Measurements from ENCODE around the gene GDF7. TPM values are rescaled to one million over a fixed set of nuclear protein-coding genes. Genes with fewer than 3 reads are reported as not detected.

The GDF7 gene
- total RNA-seq, 2 experiments from 2014 or later, result 0.02 to 0.05 TPM

DNA sequence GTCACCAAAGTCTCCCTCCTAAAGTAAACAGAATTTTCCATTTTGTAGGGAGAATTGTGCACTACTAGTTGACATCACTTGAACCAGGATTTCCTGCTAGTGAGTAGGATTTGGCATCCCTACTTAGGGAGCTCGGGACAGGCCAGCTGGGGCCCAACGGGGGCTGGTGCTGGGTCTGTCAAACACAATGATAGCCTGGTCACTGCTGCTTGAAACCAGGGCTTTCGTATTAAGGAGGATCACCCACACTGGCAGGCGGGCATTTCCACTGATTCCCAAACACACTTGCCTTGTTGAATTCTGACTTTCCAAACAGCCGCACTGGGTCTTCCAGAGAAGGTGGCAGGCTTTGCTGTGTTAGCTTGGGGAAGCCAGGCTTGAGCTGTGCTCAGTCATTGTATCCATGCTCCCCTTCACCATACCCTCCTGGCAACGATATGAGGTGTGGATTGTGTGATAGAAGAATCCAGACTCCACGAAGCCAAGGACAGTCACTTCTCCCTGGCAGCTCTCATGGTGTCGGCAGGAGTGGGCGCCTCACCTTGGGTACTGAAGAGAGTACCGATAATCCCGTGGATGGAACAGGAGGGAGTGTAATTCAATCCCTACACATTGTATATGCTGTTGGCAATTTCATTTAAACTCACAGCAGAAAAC, 7.5 kb downstream of the GDF7 start:
- no peaks in the 10 kb centered on the region for H3K9me3 Mint-ChIP-seq
- H3K36me3 Mint-ChIP-seq, result no peaks in the 10 kb centered on the region
- intact Hi-C loops (cut with micrococcal nuclease), result no loop called here
- ChIA-PET POLR2A (no interaction called here), CTCF (interaction anchor here (1.3 to 6.0 kb wide), 3 partner anchors 12 to 289 kb away, joined by 4 to 47 read pairs (median 14); no protein-coding TSS in a partner anchor)
- H3K4me3 Mint-ChIP-seq, result no peak overlapping the region
- DNase-seq, result no peak
- peaks cover 22% of the 10 kb centered on the region for H3K27me3 Mint-ChIP-seq
- no peaks in the 10 kb centered on the region for H3K4me1 Mint-ChIP-seq (ENCODE audit: low read depth)
- no peak overlapping the region for H3K27ac Mint-ChIP-seq

DNA sequence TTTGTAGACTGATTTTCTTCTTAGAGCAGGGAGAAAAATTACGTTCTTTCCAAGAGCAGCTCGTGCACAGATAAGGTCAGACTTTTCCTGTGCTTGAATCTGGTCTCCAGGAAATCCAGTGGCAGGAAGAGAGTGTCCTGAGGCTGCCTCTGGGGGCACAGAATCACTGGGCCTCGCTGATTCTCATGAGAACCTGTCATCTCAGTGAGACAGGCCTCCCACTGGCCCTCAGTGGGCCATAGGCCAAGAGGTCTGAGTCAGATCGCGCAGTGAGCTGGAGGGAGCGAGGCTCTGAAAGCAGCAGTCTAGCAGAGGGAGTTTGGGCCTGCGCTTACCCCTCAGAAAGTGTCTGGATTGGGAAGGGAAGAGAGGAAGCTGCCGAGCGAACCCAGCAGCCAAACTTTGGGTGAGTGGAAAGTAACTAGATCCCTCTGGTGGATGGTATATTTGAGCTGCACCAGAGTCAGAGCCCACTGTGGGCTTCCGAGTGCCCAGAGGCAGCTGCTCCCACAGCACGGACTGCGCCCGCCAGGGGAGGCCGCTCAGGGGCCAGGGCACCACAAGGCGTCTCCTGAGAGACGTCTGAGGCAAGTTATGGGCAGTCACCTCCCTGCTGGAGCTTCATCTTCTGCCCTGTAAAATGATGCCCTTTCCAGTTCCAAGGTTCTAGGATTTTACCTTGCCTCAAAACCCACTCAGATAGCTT, 8.2 kb downstream of the GDF7 start:
- peaks cover 16% of the 10 kb centered on the region for H3K27me3 Mint-ChIP-seq
- no peaks in the 10 kb centered on the region for H3K4me1 Mint-ChIP-seq (ENCODE audit: low read depth)
- no peaks in the 10 kb centered on the region for H3K36me3 Mint-ChIP-seq
- no peak overlapping the region for H3K4me3 Mint-ChIP-seq
- intact Hi-C loops (cut with micrococcal nuclease), result no loop called here
- no peak overlapping the region for H3K27ac Mint-ChIP-seq
- ChIA-PET POLR2A (no interaction called here), CTCF (interaction anchor here (2.7 to 6.0 kb wide), 2 partner anchors 13 to 288 kb away, joined by 14 to 47 read pairs; no protein-coding TSS in a partner anchor)
- no peaks in the 10 kb centered on the region for H3K9me3 Mint-ChIP-seq
- no peak for DNase-seq

DNA sequence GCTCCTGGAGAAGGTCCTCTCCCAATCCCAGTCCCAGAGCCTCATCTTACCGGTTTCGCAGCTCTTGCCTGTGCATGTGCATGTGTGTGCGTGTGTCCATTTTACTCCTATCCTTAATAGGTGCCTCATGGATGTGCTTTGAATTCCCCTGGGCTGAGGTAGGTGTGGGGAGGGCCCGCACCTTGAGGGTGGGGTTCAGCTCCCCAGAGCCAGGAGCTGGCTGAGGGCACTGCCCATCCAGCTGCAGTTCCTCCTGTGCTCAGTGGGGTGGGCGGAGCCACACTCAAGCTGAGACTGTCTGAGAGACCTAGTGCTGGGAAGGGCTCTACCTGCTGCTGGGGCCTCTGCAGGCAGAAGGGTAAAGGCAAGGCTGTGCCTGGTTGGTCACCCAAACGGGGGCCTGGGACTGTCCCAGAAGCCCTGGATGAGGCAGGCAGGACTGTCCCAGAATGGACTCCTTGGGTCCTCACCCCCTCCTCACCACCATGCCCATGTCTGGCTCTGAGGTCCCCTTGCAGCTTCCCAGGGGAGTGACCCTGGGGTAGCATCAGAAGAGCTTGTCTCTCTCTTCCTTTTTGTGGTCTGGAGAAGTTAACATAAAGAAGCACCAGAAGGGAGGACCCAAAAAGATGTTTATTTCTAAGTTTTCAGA, 8.9 kb downstream of the GDF7 start:
- Mint-ChIP-seq H3K9me3 (no peaks in the 10 kb centered on the region), H3K27me3 (peaks cover 16% of the 10 kb centered on the region), H3K4me3 (no peak overlapping the region), H3K4me1 (ENCODE audit: low read depth) (no peaks in the 10 kb centered on the region), H3K36me3 (no peaks in the 10 kb centered on the region), H3K27ac (no peak overlapping the region)
- intact Hi-C loops (cut with micrococcal nuclease), result no loop called here
- peak; percentile 33 for DNase-seq
- ChIA-PET POLR2A (no interaction called here), CTCF (interaction anchor here (2.7 to 6.0 kb wide), 2 partner anchors 14 to 288 kb away, joined by 14 to 47 read pairs; no protein-coding TSS in a partner anchor)

DNA sequence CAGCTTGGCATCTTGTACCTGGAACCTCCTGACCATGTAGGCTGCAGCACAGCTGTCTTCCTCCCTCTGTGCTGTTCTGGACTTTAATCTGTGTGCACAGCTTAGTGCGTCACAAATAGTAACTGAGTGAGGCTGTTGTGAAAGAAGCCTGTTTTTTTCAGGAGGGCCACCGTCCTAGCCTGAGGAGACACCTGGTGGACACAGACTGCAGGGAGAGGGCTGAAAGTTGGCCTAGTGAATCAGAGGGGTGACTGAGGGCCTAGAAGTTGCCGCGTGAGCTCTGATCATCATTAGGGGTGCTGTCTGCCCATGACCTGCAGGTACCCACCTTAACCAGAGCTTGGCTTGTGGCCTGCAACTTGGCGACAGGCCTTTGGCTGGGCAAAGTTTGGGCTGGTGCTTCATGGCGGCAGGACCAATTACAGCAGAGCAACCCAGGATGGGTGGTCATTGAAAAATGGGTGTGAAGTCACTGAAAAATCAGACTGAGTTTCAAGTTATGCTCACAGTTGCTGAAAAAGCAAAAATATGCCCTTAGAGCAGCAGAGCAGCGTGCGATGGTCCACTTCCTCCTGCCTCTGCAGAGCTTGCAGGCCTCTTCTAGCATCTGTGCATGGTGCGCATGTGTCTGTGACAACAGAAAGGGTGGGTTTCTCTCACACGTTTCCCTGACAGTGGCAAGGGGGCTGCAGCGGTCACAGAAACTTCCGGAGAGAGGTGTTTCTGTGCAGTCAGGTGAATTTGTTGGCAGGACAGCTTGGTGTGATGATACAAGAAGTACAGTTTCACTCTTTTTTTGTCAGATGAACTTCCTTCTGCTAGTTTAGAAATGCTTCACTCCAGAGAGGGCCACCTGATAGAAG, 9.6 kb downstream of the GDF7 start:
- intact Hi-C loops (cut with micrococcal nuclease), result no loop called here
- Mint-ChIP-seq H3K36me3 (no peaks in the 10 kb centered on the region), H3K4me3 (no peak overlapping the region), H3K27me3 (peaks cover 11% of the 10 kb centered on the region), H3K4me1 (ENCODE audit: low read depth) (no peaks in the 10 kb centered on the region), H3K27ac (no peak overlapping the region), H3K9me3 (no peaks in the 10 kb centered on the region)
- CTCF ChIA-PET, result interaction anchor here (0.7 to 6.0 kb wide), 3 partner anchors 9 to 287 kb away, joined by 3 to 47 read pairs (median 14); partner anchors contain the start of gene GDF7
- POLR2A ChIA-PET, result no interaction called here
- DNase-seq, result no peak

DNA sequence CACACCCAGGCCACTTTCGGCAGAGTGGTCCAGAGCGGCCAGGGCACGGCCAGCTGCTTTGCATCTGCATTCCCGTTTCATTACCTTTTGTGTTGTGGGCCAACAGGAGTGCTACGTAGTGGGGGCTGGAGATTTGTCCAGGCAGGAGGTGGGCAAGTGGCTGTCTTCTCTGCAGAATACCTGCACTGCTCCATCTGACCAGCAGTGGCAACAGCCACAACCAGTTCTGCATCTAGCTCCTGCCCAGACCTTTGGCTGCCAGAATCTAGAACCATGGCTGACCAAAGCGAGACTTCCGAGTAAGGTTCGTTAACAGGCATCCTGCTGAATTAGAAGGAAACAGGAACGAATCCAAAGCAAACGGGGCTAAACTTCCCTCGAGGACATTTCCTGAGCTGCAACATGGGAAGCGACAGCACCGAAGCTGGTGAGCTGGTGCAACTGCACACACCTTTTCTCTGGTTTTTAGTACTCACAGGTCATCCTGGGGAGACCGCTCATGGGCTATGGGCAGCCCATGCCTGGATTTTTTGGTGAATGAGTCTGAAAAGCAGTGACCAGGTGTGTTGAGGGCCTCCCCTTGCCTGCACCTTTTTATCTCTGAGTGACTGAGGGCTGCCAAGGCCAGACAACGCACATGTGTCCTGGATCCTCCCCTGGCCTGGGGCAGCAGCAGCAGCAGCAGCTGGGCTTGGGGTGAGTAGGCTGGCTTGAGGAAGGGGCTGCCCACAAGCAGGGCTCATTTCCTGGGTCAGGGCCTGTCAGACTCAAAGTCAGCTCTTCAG, 10.5 kb downstream of the GDF7 start:
- ChIA-PET POLR2A (no interaction called here), CTCF (interaction anchor here (0.7 to 6.0 kb wide), 4 partner anchors 10 to 286 kb away, joined by 3 to 47 read pairs (median 12); partner anchors contain the start of gene GDF7)
- peaks cover 2% of the 10 kb centered on the region for H3K4me1 Mint-ChIP-seq (ENCODE audit: low read depth)
- no peak overlapping the region for H3K4me3 Mint-ChIP-seq
- H3K36me3 Mint-ChIP-seq, result peaks cover 3% of the 10 kb centered on the region
- H3K27ac Mint-ChIP-seq, result no peak overlapping the region
- DNase-seq, result no peak
- H3K27me3 Mint-ChIP-seq, result peaks cover 5% of the 10 kb centered on the region
- intact Hi-C loops (cut with micrococcal nuclease), result no loop called here
- H3K9me3 Mint-ChIP-seq, result no peaks in the 10 kb centered on the region

DNA sequence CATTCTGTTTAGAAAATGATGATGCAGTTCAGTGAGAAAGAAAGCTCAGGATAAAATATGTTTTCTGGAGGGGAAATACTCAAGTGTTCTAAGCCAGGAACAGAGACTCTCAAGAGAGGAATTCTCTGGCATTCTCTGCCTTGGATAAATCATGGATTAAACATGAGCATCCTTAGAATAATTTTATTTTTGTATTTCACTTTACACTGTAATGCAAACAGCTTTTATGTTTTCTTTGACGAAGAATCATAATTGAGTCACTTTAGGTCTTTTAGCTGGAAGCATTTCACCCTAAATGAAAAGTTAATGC, 11.1 kb downstream of the GDF7 start:
- ChIA-PET POLR2A (no interaction called here), CTCF (interaction anchor here (1.1 to 6.0 kb wide), 2 partner anchors 16 to 285 kb away, joined by 11 to 47 read pairs; no protein-coding TSS in a partner anchor)
- H3K36me3 Mint-ChIP-seq, result peaks cover 5% of the 10 kb centered on the region
- H3K4me3 Mint-ChIP-seq, result no peak overlapping the region
- peaks cover 8% of the 10 kb centered on the region for H3K4me1 Mint-ChIP-seq (ENCODE audit: low read depth)
- peaks cover 2% of the 10 kb centered on the region for H3K27me3 Mint-ChIP-seq
- DNase-seq, result no peak
- H3K9me3 Mint-ChIP-seq, result no peaks in the 10 kb centered on the region
- no peak overlapping the region for H3K27ac Mint-ChIP-seq
- intact Hi-C loops (cut with micrococcal nuclease), result no loop called here

DNA sequence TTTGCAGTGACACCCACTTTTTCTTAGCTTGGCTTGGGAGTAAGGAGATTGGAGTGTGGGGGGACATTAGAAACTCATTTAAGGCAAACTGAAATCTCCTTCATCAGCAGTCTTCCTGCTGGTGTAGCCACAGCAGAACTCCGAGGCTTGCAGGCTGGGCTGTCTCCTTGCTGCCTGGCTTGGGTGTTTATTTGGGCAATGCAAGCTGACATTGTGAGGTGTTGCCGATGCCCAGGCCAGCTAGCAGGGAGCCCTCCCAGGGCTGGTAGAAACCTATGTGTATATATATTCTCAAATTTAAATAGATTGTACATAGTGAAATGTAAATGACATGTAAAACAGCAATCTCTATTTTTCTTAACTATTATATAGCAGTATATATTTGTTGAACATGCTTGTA, 11.8 kb downstream of the GDF7 start:
- H3K4me1 Mint-ChIP-seq (ENCODE audit: low read depth), result peaks cover 11% of the 10 kb centered on the region
- no peaks in the 10 kb centered on the region for H3K27me3 Mint-ChIP-seq
- no peak for DNase-seq
- no peak overlapping the region for H3K4me3 Mint-ChIP-seq
- H3K36me3 Mint-ChIP-seq, result peaks cover 6% of the 10 kb centered on the region
- intact Hi-C loops (cut with micrococcal nuclease), result no loop called here
- ChIA-PET POLR2A (no interaction called here), CTCF (interaction anchor here (0.6 to 6.0 kb wide), 2 partner anchors 17 to 77 kb away, joined by 3 to 47 read pairs; no protein-coding TSS in a partner anchor)
- no peaks in the 10 kb centered on the region for H3K9me3 Mint-ChIP-seq
- no peak overlapping the region for H3K27ac Mint-ChIP-seq

DNA sequence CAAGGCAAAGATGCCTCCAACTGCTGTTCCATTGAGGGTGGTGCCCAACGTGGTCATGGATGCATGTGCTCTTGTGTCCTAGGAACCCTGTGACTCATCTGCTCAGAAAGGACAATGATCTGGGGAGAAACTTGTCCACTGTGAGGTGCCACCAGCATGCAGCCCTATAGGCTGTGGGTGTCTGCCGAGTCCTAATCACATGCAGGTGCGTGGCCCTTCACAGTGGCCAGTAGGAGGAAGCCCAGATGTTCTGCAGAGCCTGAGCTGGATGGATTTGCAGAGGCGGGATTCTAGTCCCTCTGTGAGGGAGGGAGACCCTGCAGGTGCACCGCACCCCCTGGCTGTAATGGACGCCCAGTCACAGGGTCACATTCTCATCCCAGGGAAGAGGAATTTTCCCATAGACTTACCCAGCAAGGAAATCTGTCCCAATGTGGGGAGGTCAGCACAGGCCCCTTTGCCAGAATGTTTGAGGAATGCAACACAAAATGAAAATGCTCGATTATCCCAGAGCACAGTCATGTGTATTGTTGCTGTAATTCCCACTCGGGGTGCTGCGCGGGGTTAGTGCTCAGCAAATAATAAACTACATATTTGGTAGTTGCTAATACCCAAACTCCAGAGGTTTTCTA, 13.9 kb downstream of the GDF7 start:
- H3K4me3 Mint-ChIP-seq, result no peak overlapping the region
- H3K4me1 Mint-ChIP-seq (ENCODE audit: low read depth), result peaks cover 11% of the 10 kb centered on the region
- H3K27me3 Mint-ChIP-seq, result no peaks in the 10 kb centered on the region
- POLR2A ChIA-PET, result no interaction called here
- no peak for DNase-seq
- intact Hi-C loops (cut with micrococcal nuclease), result no loop called here
- no peaks in the 10 kb centered on the region for H3K9me3 Mint-ChIP-seq
- peaks cover 6% of the 10 kb centered on the region for H3K36me3 Mint-ChIP-seq
- H3K27ac Mint-ChIP-seq, result no peak overlapping the region
- CTCF ChIA-PET, result interaction anchor here (1.3 to 1.6 kb wide), 2 partner anchors 19 to 282 kb away, joined by 3 to 5 read pairs; no protein-coding TSS in a partner anchor

DNA sequence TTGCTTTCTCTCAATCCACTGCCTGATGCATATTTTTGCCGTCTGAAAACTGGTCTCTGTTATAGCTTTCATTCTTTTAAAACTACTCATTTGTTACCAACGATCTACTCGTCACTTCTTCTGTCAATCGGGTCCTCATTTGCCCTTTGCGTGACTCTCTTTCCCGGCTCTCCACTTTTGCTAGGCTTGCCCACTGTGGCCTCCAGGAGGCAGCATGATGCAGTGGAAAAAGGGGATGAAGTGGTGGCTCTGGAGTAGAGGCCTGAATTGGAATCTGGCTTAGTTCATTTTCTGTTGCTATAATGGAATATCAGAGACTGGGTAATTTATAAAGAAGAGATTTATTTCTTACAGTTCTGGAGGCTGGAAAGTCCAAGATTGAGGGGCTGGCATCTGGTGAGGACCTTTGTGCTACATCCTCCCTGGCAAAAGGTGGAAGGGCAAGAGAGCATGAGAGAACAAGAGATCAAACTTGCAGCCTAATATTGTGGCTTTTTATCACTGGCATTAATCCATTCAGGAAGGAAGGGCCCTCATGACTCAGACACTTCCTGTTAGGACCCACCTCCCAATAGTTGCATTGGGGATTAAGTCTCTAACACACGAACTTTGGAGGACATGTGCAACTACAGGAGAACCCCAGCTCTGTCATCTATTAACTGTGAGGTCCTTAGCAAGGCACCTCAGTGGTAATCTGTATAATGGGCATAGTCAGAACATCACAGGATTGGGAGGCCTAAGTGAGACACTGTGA, 15.4 kb downstream of the GDF7 start:
- DNase-seq, result no peak
- ChIA-PET POLR2A (no interaction called here), CTCF (interaction anchor here (1.3 to 2.5 kb wide), 5 partner anchors 10 to 281 kb away, joined by 3 to 12 read pairs (median 5); no protein-coding TSS in a partner anchor)
- Mint-ChIP-seq H3K36me3 (peaks cover 16% of the 10 kb centered on the region), H3K27me3 (no peaks in the 10 kb centered on the region), H3K4me3 (no peak overlapping the region), H3K4me1 (ENCODE audit: low read depth) (peaks cover 11% of the 10 kb centered on the region), H3K27ac (no peak overlapping the region), H3K9me3 (no peaks in the 10 kb centered on the region)
- intact Hi-C loops (cut with micrococcal nuclease), result no loop called here

DNA sequence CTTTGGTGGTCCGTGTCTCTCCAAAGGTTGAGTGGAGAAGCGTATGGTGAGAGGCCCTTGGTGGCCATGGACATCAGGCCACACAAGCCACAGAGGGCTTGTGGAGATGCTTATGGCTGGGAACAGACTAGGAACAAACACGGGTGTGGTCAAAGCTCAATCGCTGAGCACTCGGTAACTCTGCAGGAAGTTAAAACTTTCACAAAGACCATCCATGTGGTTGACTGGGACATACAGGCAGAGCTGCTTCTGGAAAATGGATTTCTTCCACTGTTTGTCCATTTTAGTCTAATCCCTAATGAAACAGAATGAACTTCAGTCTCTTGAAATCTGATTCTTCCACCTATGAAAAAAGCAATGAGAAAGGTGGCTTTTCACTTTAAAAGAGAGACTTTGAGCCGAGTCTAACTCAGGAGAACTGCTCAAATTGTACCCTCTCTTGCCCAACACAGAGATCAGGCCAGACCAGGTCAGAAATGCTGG, 17.7 kb downstream of the GDF7 start:
- DNase-seq, result no peak
- H3K36me3 Mint-ChIP-seq, result peaks cover 25% of the 10 kb centered on the region
- ChIA-PET CTCF (interaction anchor here (1.7 to 2.5 kb wide), 2 partner anchors 23 to 278 kb away, joined by 5 to 12 read pairs; no protein-coding TSS in a partner anchor), POLR2A (interaction anchor here (0.6 kb wide), 1 partner anchor 16 kb away, joined by 3 read pairs; no protein-coding TSS in a partner anchor)
- H3K27me3 Mint-ChIP-seq, result no peaks in the 10 kb centered on the region
- H3K4me1 Mint-ChIP-seq (ENCODE audit: low read depth), result peaks cover 11% of the 10 kb centered on the region
- no peaks in the 10 kb centered on the region for H3K9me3 Mint-ChIP-seq
- intact Hi-C loops (cut with micrococcal nuclease), result no loop called here
- H3K4me3 Mint-ChIP-seq, result no peak overlapping the region
- no peak overlapping the region for H3K27ac Mint-ChIP-seq
